HepG2 (cell line): ENCODE results near the gene MBTD1. TPM values are rescaled to one million over a fixed set of nuclear protein-coding genes. Genes with fewer than 3 reads are reported as not detected.

Source experiments
- AHDC1 ChIP-seq: sonication (generic); formaldehyde crosslinking; IDR thresholded peaks from 2 replicates; pipeline ENCODE4 v1.5.1; 2020; ENCODE audit warnings: mild to moderate bottlenecking, missing genetic modification reagents, borderline replicate concordance
- BRD4 ChIP-seq: sonication (generic); formaldehyde crosslinking; IDR thresholded peaks from 2 replicates; pipeline ENCODE4 v1.4.0; 2020; ENCODE audit warnings: missing genetic modification reagents
- FOXP1 ChIP-seq, 2 experiments: fragments of 450-650 bp in 1 of 2; IDR thresholded peaks; 2 replicates each; pipeline ENCODE4 v1.6.1; 2017 to 2018; ENCODE audit warnings: antibody characterized with exemption in 1 of 2
- KDM4B ChIP-seq: sonication (generic); formaldehyde crosslinking; IDR thresholded peaks from 2 replicates; pipeline ENCODE4 v1.4.0; 2020; ENCODE audit warnings: missing genetic modification reagents
- NFYC ChIP-seq: IDR thresholded peaks from 2 replicates; pipeline ENCODE4 v1.6.1; 2016; ENCODE audit warnings: missing genetic modification reagents, missing compliant biosample characterization
- SIN3B ChIP-seq: fragments of 150-350 bp; IDR thresholded peaks from 2 replicates; pipeline ENCODE4 v1.6.1; 2014; ENCODE audit warnings: low read length
- SP140L ChIP-seq: sonication (generic); formaldehyde crosslinking; IDR thresholded peaks from 2 replicates; pipeline ENCODE4 v1.4.0; 2020; ENCODE audit warnings: missing genetic modification reagents, borderline replicate concordance
- TBX3 ChIP-seq: fragments of 450-650 bp; IDR thresholded peaks from 2 replicates; pipeline ENCODE4 v1.6.1; 2017; ENCODE audit warnings: antibody characterized with exemption, mild to moderate bottlenecking, inconsistent platforms, borderline replicate concordance
- TFAP4 ChIP-seq: sonication (generic); IDR thresholded peaks from 2 replicates; pipeline ENCODE4 v1.6.1; 2016; ENCODE audit warnings: low read depth, borderline replicate concordance
- ZBTB42 ChIP-seq: sonication (generic); formaldehyde crosslinking; IDR thresholded peaks from 2 replicates; pipeline ENCODE4 v1.5.0; 2020; ENCODE audit warnings: mild to moderate bottlenecking, missing genetic modification reagents
- ZFP36 ChIP-seq: fragments of 150-350 bp; IDR thresholded peaks from 2 replicates; pipeline ENCODE4 v1.6.1; 2018; ENCODE audit warnings: borderline replicate concordance, low read length, low read depth; ENCODE audit not compliant: partially characterized antibody
- ZNF570 ChIP-seq: sonication (generic); formaldehyde crosslinking; IDR thresholded peaks from 2 replicates; pipeline ENCODE4 v1.4.0; 2020; ENCODE audit warnings: mild to moderate bottlenecking, missing genetic modification reagents, borderline replicate concordance
- ZNF646 ChIP-seq: sonication (generic); formaldehyde crosslinking; IDR thresholded peaks from 2 replicates; pipeline ENCODE4 v1.9.0; 2021; ENCODE audit warnings: mild to moderate bottlenecking, missing genetic modification reagents
- polyA plus RNA-seq, 8 experiments: library from polyadenylated mRNA; depleted of rRNA in 3 of 8; stranded (reverse) in 7 of 8; unstranded in 1 of 8; fragments of >200 nt; fragmentation: Illumina TruSeq in 4 of 8; extraction: Trizol in 4 of 8; gene quantifications; 2 replicates each; pipeline versions ENCODE4 v1.2.1 to v1.2.3, GENCODE V29; 2011 to 2016; ENCODE audit warnings: low read depth in 4 of 8, missing spikeins in 1 of 8, mixed read lengths in 1 of 8; ENCODE audit not compliant: insufficient read depth in 1 of 8
- total RNA-seq, 5 experiments: library from RNA; depleted of rRNA; stranded (reverse); fragments of >200 nt; fragmentation: Illumina TruSeq; extraction: Trizol; gene quantifications; 2 replicates each; pipeline ENCODE4 v1.2.3, GENCODE V29; 2016; ENCODE audit warnings: low read depth in 1 of 5
- TF ChIP-seq, protein P1 (sequence below): IDR thresholded peaks from 2 replicates; pipeline ENCODE4 v1.6.1; 2016; ENCODE audit warnings: mild to moderate bottlenecking

The MBTD1 gene
- total and polyA plus RNA-seq, 2 of the 13 experiments (the other 11 are each of a cell fraction or from before 2014, with no cell fraction given): 20.9 TPM

DNA sequence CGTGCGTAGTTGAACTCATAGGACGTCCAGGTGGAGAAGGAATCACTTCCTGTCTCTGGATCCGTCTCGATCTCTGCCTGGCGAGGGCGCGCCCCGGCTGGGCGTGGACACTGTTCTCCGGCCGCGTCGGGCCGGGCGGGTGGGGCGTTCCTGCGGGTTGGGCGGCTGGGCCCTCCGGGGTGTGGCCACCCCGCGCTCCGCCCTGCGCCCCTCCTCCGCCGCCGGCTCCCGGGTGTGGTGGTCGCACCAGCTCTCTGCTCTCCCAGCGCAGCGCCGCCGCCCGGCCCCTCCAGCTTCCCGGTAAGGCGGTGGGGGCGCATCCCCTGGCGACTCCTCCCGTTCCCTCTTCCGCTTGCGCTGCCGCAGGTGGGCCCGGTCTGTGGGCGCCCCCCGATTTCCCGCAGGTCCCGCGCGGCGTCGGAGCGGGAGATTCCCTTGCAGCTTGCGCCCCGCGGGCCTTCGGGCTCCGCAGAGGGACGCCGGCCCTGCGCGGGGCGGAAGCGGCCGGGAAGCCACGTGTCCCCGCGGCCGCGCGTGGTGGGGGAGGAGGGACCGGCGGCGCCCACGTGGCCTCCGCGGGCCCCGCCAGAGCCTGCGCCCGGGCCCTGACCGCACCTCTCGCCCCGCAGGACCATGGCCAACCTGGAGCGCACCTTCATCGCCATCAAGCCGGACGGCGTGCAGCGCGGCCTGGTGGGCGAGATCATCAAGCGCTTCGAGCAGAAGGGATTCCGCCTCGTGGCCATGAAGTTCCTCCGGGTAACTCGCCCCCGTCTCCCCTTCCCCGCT, 93.5 kb downstream of the MBTD1 start, which contains the start of gene NME2 (continued):
- TF ChIP-seq TFAP4 (peak; percentile 63; the same call in 1 of the 2 replicates), SIN3B (no peak), ZFP36 (no peak), ZNF570 (CRISPR knock-in tag) (peak; percentile 80; the same call in 1 of the 2 replicates), KDM4B (CRISPR knock-in tag) (no peak), FOXP1 (IDR thresholded peaks at IDR 0.05) (no peak), FOXP1 (CRISPR knock-in tag; IDR thresholded peaks at IDR 0.05) (no peak), NFYC (no peak), SP140L (CRISPR knock-in tag) (no peak), TBX3 (no peak), BRD4 (CRISPR knock-in tag) (peak; percentile 12; the same call in 1 of the 2 replicates), ZBTB42 (CRISPR knock-in tag) (no peak), ZNF646 (CRISPR knock-in tag) (0 out of 2 replicates have a peak, but pooled peaks have one; percentile 14), AHDC1 (CRISPR knock-in tag) (no peak)
- TF ChIP-seq, protein P1, sequence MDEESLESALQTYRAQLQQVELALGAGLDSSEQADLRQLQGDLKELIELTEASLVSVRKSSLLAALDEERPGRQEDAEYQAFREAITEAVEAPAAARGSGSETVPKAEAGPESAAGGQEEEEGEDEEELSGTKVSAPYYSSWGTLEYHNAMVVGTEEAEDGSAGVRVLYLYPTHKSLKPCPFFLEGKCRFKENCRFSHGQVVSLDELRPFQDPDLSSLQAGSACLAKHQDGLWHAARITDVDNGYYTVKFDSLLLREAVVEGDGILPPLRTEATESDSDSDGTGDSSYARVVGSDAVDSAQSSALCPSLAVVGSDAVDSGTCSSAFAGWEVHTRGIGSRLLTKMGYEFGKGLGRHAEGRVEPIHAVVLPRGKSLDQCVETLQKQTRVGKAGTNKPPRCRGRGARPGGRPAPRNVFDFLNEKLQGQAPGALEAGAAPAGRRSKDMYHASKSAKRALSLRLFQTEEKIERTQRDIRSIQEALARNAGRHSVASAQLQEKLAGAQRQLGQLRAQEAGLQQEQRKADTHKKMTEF (CRISPR knock-in tag): peak; percentile 55; the same call in 1 of the 2 replicates
